Fibroblast of pulmonary artery (primary cell): Measurements from ENCODE around the gene PPP1R2B.

Source experiments
- DNase-seq: peaks from one replicate; pipeline ENCODE4 v3.0.0-alpha.2; 2010; ENCODE audit warnings: low read depth
- H3K4me3 ChIP-seq: replicated peaks from 2 replicates; pipeline ENCODE4 v1.5.1; 2011; ENCODE audit warnings: low read depth, mild to moderate bottlenecking, control low read depth, low read length, moderate library complexity
- CTCF ChIP-seq: IDR thresholded peaks from 2 replicates; pipeline ENCODE4 v1.5.1; 2011; ENCODE audit warnings: mild to moderate bottlenecking, control low read depth, low read length, inconsistent platforms; ENCODE audit errors: missing control alignments

The PPP1R2B gene

GRCh38 chr5:156819967-156820581 is 30.0 kb upstream of the PPP1R2B start:
- no peak for DNase-seq
- TF ChIP-seq CTCF = no peak
- H3K4me3 ChIP-seq = no peak overlapping the region

DNA sequence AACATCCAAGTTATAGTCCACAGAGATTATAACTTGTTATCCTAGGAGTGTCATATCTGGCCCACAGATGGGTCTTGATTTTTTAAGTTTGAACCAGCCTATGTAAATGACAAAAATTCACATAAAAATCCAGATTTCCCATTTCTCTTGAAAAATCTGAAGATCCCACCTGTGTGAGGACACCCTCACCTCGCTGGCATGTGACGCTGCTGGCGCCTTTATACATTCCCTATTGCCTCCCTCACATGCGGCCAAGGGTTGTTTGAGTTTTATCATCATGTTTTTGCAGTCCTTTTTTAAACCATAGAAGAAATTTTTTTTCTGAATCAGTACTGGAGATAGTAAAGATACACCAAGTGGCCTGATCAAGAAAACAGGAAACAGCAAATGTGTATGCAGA is 25.9 kb upstream of the PPP1R2B start:
- H3K4me3 ChIP-seq = no peak overlapping the region
- TF ChIP-seq CTCF = no peak
- no peak for DNase-seq

DNA sequence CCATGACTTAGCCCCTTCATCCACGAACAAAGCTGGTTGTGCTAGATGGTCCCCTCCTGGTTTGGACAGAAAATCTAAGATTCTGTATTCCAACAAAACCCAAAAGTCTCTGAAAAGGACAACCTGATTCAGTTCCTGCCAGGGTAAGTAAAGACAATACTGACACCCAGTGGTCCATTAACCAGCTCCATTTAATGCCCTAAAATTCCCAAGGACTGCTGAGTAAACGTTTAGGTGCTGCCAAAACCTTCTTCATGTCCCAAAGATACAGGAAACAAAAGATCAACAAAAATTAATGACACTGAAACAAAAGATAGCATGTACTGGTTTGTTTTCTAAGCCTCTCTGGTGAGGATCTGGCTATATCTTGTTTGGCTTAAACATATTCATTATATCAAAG is 25.3 kb upstream of the PPP1R2B start:
- no peak overlapping the region for H3K4me3 ChIP-seq
- TF ChIP-seq CTCF = peak; percentile 24
- peak; percentile 31 for DNase-seq

- no peak overlapping the region for H3K4me3 ChIP-seq
- TF ChIP-seq CTCF = no peak
- DNase-seq = no peak
Observed at GRCh38 chr5:156825688-156826087, 24.4 kb upstream of the PPP1R2B start.

DNA sequence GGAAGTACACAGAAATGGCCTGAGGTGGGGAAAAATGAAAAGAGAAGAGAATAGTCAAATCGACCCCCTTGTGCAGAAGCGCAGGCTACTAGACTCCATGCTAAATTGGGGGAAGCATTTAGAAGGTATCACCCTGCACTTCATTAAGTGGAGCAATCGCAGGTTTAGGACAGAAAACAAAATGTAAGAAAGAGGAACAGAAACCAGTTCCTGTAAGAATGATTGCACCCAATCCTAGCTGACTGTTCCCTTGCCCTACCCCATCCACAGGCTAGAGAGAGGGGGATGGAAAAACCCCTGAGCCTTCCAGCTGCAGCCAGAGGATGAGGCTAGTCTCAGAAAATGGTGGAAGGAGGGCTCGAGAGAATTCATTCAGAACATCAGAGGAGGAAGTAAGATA is 23.9 kb upstream of the PPP1R2B start:
- no peak overlapping the region for H3K4me3 ChIP-seq
- DNase-seq = no peak
- no peak for TF ChIP-seq CTCF

DNA sequence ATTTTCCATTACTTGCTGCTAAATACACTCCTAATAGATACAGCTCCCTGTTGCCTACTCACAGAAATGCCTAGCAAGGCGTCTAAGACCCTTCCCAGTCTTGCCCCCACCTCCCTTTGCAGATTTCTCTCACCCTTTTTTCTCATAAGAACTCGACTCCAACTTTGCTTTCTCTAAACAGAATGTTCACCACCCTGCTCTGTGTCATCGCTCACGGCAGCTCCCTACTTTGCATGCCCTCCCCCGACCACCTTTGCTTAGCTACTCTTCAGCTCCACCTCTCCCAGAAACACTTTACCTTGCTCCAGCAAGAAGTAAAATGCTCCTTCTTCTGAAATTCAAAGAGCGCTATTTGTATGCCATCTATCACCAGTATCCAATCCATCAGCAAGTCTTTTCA is 15.2 kb upstream of the PPP1R2B start:
- TF ChIP-seq CTCF = no peak

DNA sequence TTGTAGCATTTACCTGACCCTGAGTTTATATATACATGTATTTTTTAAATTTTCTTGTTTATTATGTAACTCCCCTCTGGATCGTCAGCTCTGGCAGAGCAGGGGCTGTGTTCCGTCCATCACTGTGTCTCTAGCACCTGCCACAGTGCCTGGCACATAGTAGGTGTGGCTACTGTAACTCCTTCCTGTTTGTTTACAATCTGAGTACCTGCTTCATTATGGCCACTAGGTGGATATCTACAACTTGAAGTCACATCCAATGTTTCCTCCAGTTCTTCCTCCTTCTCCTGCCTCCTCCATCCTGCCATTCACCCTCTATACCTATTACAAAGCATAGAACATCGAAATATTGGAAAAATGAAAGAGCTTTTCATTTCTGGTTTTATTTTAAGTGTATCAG is 14.2 kb upstream of the PPP1R2B start:
- TF ChIP-seq CTCF = no peak
- H3K4me3 ChIP-seq = no peak overlapping the region
- no peak for DNase-seq

More for the DNA sequence above, 15.2 kb upstream of the PPP1R2B start:
- no peak overlapping the region for H3K4me3 ChIP-seq
- DNase-seq = no peak
